Hepatocyte (in vitro differentiated cells): ENCODE measurements around the gene FUT6. TPM values are rescaled to one million over a fixed set of nuclear protein-coding genes. Genes with fewer than 3 reads are reported as not detected.
"Not testable (repeated sequence)": the region's sequence is repeated elsewhere in the genome, so short reads cannot be mapped to it uniquely, and the experiment has no call there.

Experiments
- DNase-seq: peaks from one replicate; pipeline ENCODE4 v3.0.0-alpha.2; 2016; ENCODE audit warnings: low spot score
- H2AFZ ChIP-seq: fragments of 200-600 bp; sonication (generic); 2 replicates; pipeline ENCODE4 v1.6.0; 2016; ENCODE audit warnings: antibody characterized with exemption, mild to moderate bottlenecking
- H3K27ac ChIP-seq: fragments of 200-600 bp; sonication (generic); 2 replicates; pipeline ENCODE4 v1.5.1; 2016; ENCODE audit warnings: mild to moderate bottlenecking
- H3K27me3 ChIP-seq: fragments of 200-600 bp; sonication (generic); 2 replicates; pipeline ENCODE4 v1.6.1; 2016
- H3K36me3 ChIP-seq: fragments of 200-600 bp; sonication (generic); replicated peaks from 2 replicates; pipeline ENCODE4 v1.5.1; 2016; ENCODE audit warnings: low read depth; ENCODE audit not compliant: insufficient read depth
- H3K4me1 ChIP-seq: fragments of 200-600 bp; sonication (generic); 2 replicates; pipeline ENCODE4 v1.5.1; 2016; ENCODE audit warnings: mild to moderate bottlenecking, moderate library complexity; ENCODE audit not compliant: insufficient read depth
- H3K4me2 ChIP-seq: fragments of 200-600 bp; sonication (generic); 2 replicates; pipeline ENCODE4 v1.6.0; 2016
- H3K4me3 ChIP-seq: fragments of 200-600 bp; sonication (generic); 2 replicates; pipeline ENCODE4 v1.5.1; 2016; ENCODE audit warnings: mild to moderate bottlenecking
- H3K79me2 ChIP-seq: fragments of 200-600 bp; sonication (generic); 2 replicates; pipeline ENCODE4 v1.6.0; 2017; ENCODE audit warnings: mild to moderate bottlenecking
- H3K9me2 ChIP-seq: fragments of 200-600 bp; sonication (generic); replicated peaks from 2 replicates; pipeline ENCODE4 v1.6.0; 2017; ENCODE audit warnings: mild to moderate bottlenecking; ENCODE audit not compliant: insufficient read depth
- H3K9me3 ChIP-seq: fragments of 200-600 bp; sonication (generic); 2 replicates; pipeline ENCODE4 v1.5.1; 2016; ENCODE audit warnings: low read depth, mild to moderate bottlenecking
- H4K20me1 ChIP-seq: fragments of 200-600 bp; sonication (generic); 2 replicates; pipeline ENCODE4 v1.6.0; 2016; ENCODE audit warnings: mild to moderate bottlenecking; ENCODE audit not compliant: insufficient read depth, poor library complexity, severe bottlenecking
- EZH2 ChIP-seq: fragments of 200-600 bp; sonication (generic); IDR thresholded peaks from 2 replicates; pipeline ENCODE4 v1.6.1; 2016; ENCODE audit warnings: antibody characterized with exemption, mild to moderate bottlenecking, borderline replicate concordance
- EZH2phosphoT487 ChIP-seq: fragments of 200-600 bp; sonication (generic); IDR thresholded peaks from one replicate; pipeline ENCODE4 v1.6.1; 2018; ENCODE audit warnings: antibody characterized with exemption, mild to moderate bottlenecking, low read depth, moderate library complexity; ENCODE audit not compliant: unreplicated experiment, severe bottlenecking
- WGBS: methylation state at CpG from one replicate; pipeline ENCODE4 v1.1.6; 2016; ENCODE audit warnings: low lambda C conversion rate; ENCODE audit errors: missing lambda C conversion rate; 5-methylcytosine and 5-hydroxymethylcytosine counted together
- polyA plus RNA-seq: library from polyadenylated mRNA; unstranded; fragments of >200 nt; fragmentation: Nextera tagmentation; extraction: Ambion mirVana; gene quantifications from 2 replicates; pipeline ENCODE4 v1.2.1, GENCODE V29; 2016
- total RNA-seq: library from RNA; depleted of rRNA; stranded (reverse); fragments of >200 nt; gene quantifications from 2 replicates; pipeline ENCODE4 v1.2.3, GENCODE V29; 2014
- TF ChIP-seq, protein P1 (sequence below): fragments of 200-600 bp; sonication (generic); IDR thresholded peaks from 2 replicates; pipeline ENCODE4 v1.5.1; 2016; ENCODE audit warnings: antibody characterized with exemption, mild to moderate bottlenecking; ENCODE audit not compliant: poor library complexity

Gene FUT6
- total and polyA plus RNA-seq, 2 experiments from 2014 or later = 0.07 TPM; not detected in 1

DNA sequence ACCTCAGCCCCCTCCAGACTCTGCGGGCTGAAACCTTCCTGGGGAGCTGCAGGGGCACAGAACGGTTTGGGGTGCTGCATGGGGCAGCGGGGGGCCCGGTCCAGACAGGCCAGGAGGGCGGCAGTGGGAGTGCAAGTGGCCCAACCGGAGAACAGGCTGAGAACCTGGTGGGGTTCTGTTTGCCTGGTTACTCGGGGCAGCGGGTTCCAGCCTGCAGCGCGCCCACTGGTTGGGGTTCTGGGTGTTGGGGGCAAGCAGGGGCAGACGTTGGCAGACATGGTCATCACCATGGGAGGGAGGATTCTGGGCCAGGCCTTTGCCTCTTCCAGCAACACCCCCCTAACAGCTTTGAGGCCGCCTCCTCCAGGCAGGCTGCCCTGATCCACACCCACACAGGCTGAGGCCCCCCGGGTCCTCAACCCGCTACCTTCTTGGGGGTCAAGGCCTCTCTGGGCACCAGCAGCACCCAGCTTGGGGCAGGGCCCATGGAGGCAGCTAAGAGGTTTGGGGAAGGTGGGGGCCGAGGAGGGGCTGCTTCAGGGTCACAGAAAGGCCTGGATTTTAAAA lies 54.8 kb downstream of the FUT6 start, which contains the start of gene PRR22:
Gene PRR22, minus strand, starts transcription at position 166 of the 567 bp plus-strand sequence. Its CDS starts 86 bp downstream, at position 80.
- Histone ChIP-seq H3K4me1 (no peaks in the 10 kb centered on the region), H3K36me3 (no peaks in the 10 kb centered on the region), H3K27ac (no peak within 1 kb of the TSS), H3K9me3 (no peaks in the 10 kb centered on the region), H3K27me3 (no peaks in the 10 kb centered on the region), H2AFZ (no peak within 1 kb of the TSS), H3K4me2 (no peak within 1 kb of the TSS), H4K20me1 (no peaks in the 10 kb centered on the region), H3K79me2 (no peaks in the 10 kb centered on the region), H3K9me2 (no peaks in the 10 kb centered on the region), H3K4me3 (no peak within 1 kb of the TSS)
- TF ChIP-seq EZH2 (no peak), EZH2phosphoT487 (no peak)
- TF ChIP-seq, protein P1, sequence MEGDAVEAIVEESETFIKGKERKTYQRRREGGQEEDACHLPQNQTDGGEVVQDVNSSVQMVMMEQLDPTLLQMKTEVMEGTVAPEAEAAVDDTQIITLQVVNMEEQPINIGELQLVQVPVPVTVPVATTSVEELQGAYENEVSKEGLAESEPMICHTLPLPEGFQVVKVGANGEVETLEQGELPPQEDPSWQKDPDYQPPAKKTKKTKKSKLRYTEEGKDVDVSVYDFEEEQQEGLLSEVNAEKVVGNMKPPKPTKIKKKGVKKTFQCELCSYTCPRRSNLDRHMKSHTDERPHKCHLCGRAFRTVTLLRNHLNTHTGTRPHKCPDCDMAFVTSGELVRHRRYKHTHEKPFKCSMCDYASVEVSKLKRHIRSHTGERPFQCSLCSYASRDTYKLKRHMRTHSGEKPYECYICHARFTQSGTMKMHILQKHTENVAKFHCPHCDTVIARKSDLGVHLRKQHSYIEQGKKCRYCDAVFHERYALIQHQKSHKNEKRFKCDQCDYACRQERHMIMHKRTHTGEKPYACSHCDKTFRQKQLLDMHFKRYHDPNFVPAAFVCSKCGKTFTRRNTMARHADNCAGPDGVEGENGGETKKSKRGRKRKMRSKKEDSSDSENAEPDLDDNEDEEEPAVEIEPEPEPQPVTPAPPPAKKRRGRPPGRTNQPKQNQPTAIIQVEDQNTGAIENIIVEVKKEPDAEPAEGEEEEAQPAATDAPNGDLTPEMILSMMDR = no peak
- no peak for DNase-seq
- WGBS = 97% methylated on average over 11 of the region's 15 CpGs

DNA sequence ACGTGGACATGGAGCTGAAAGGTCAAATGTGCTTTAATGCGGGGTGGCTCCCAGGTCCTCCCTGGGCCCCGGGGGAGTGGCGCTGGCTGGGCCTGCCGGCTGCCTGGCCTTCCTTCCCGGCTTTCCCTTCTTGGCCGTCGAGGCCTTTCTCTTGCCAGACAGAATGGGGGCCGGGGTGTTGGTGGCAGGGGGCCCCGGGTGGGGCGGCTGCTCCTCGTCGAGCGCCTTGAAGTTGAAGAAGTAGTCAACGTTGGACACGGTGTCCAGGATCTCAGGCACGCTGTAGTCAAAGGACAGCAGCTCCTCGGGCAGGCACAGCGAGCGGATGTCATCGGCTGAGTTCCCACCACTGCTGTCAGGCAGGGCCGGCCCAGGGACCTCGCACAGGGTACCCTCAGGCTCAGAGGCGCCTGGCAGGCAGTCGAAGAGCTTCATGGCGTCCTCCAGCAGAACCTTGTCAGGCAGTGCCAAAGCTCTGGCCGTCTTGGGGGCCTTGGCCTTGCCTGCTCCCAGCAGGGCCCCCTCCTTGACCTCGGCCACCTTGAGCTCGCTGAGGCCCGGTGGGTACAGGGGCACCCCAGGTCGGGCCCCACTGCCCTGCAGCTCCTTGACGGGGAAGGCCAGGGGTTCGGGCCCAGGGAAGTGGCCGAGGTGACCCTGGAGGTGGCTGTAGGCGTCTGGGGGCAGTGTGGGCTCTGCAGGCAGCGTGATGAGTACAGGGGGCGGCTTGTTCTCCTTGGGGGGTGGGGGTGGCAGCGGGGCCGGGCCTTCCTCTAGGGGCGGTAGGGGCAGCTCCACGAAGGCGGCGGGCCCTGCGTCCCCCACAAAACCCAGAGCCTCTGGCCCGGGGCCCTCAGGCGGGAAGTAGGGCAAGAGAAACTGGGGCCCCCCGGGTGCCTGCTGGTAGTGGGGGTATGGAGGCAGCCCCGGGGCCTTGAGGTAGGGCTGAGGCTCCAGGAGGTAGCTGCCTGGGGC lies 56.3 kb downstream of the FUT6 start:
- H3K4me1 ChIP-seq = no peaks in the 10 kb centered on the region
- H3K27me3 ChIP-seq = no peaks in the 10 kb centered on the region
- no peak for DNase-seq
- no peaks in the 10 kb centered on the region for H3K36me3 ChIP-seq
- no peaks in the 10 kb centered on the region for H4K20me1 ChIP-seq
- TF ChIP-seq EZH2 = no peak
- no peak for TF ChIP-seq EZH2phosphoT487
- TF ChIP-seq, protein P1 = no peak
- H3K9me2 ChIP-seq = no peaks in the 10 kb centered on the region
- no peak overlapping the region for H3K27ac ChIP-seq
- no peaks in the 10 kb centered on the region for H3K9me3 ChIP-seq
- 94% methylated on average over 37 of the region's 48 CpGs for WGBS
- no peak overlapping the region for H3K4me2 ChIP-seq
- no peak overlapping the region for H3K4me3 ChIP-seq
- no peak overlapping the region for H2AFZ ChIP-seq
- H3K79me2 ChIP-seq = no peaks in the 10 kb centered on the region

DNA sequence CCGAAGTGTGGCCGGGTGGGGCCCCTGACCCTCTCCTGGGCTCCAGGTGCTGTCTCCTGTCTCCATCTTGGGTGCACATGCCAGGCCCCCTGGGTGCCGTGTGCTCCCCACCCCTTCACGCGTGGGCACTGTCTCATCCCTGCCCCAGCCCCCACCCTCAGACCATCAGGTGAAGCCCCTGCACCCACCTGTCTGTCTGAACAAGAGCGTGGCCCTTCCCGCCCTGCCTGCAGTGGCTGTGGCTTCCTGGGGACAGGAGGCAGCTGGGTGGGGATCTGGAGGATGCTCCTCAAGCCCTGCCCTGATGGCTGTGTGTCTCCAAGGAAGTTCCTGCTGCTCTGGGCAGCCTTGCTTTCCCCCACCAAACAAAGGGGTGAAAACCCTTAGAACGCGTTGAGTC lies 57.2 kb downstream of the FUT6 start:
- H4K20me1 ChIP-seq = no peaks in the 10 kb centered on the region
- H3K27ac ChIP-seq = no peak overlapping the region
- no peak overlapping the region for H3K4me2 ChIP-seq
- no peak overlapping the region for H2AFZ ChIP-seq
- no peak for DNase-seq
- H3K4me1 ChIP-seq = no peaks in the 10 kb centered on the region
- no peaks in the 10 kb centered on the region for H3K36me3 ChIP-seq
- TF ChIP-seq EZH2phosphoT487 = no peak
- no peak for TF ChIP-seq EZH2
- TF ChIP-seq, protein P1 = no peak
- 93% methylated on average over 8 of the region's 9 CpGs for WGBS
- H3K9me2 ChIP-seq = no peaks in the 10 kb centered on the region
- no peaks in the 10 kb centered on the region for H3K79me2 ChIP-seq
- H3K27me3 ChIP-seq = no peaks in the 10 kb centered on the region
- H3K9me3 ChIP-seq = no peaks in the 10 kb centered on the region
- no peak overlapping the region for H3K4me3 ChIP-seq

DNA sequence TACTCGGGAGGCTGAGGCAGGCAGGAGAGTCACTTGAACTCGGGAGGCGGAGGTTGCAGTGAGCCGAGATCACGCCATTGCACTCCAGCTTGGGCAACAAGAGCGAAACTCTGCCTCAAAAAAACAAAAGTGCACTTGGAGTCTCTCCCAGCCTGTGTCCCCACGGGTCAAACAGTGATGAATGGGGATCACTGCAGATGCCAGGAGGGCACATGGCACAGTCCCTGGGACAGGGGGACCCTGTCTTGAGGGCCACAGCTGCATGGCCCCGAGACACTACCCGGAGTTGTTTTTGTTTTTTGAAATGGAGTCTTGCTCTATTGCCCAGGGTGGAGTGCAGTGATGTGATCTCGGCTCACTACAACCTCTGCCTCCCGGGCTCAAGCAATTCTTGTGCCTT lies 58.6 kb downstream of the FUT6 start:
- not testable (repeated sequence) for H3K4me1 ChIP-seq, H3K27me3 ChIP-seq, DNase-seq, H3K36me3 ChIP-seq, H2AFZ ChIP-seq, H3K4me2 ChIP-seq, H3K9me3 ChIP-seq, H3K27ac ChIP-seq, H3K9me2 ChIP-seq, H4K20me1 ChIP-seq, H3K4me3 ChIP-seq, H3K79me2 ChIP-seq
- 92% methylated on average over 11 of the region's 11 CpGs for WGBS
